Esophagus (tissue), 2 donors: ENCODE results near the gene SLC26A11. TPM values are rescaled to one million over a fixed set of nuclear protein-coding genes. Genes with fewer than 3 reads are reported as not detected.
A peak's percentile ranks its signal among the peaks of the same experiment; 100 is the strongest.
"Not testable (repeated sequence)": the region's sequence is repeated elsewhere in the genome, so short reads cannot be mapped to it uniquely, and the experiment has no call there.

Experiments used
- H3K27ac ChIP-seq, 2 donors: one replicate each; pipeline ENCODE4 v1.5.1; 2013; ENCODE audit warnings: low read depth in 2 of 2, mild to moderate bottlenecking in 2 of 2, inconsistent platforms in 1 of 2, low read length in 1 of 2, moderate library complexity in 1 of 2
- H3K27me3 ChIP-seq, 2 donors: one replicate each; pipeline ENCODE4 v1.6.1; 2013; ENCODE audit warnings: low read length in 2 of 2, control low read depth in 1 of 2, mild to moderate bottlenecking in 1 of 2; ENCODE audit not compliant: insufficient read depth in 2 of 2, control insufficient read depth in 1 of 2
- H3K36me3 ChIP-seq, 2 donors: one replicate each; pipeline ENCODE4 v1.6.1; 2013; ENCODE audit warnings: low read length in 1 of 2; ENCODE audit not compliant: control insufficient read depth in 2 of 2, insufficient read depth in 2 of 2
- H3K4me1 ChIP-seq, 2 donors: one replicate each; pipeline ENCODE4 v1.6.1; 2013; ENCODE audit warnings: low read length in 1 of 2; ENCODE audit not compliant: control insufficient read depth in 2 of 2, insufficient read depth in 2 of 2
- H3K4me3 ChIP-seq, 2 donors: one replicate each; pipeline ENCODE4 v1.5.1; 2013; ENCODE audit warnings: low read length in 2 of 2, mild to moderate bottlenecking in 2 of 2, low read depth in 1 of 2, moderate library complexity in 1 of 2
- H3K9me3 ChIP-seq, 2 donors: one replicate each; pipeline ENCODE4 v1.6.1; 2013; ENCODE audit warnings: mild to moderate bottlenecking in 2 of 2, low read depth in 1 of 2, low read length in 1 of 2, moderate library complexity in 1 of 2; ENCODE audit not compliant: control insufficient read depth in 2 of 2, insufficient read depth in 1 of 2
- WGBS, 2 donors: extraction: QIAGEN DNeasy Blood & Tissue Kit; methylation state at CpG; one replicate each; pipeline ENCODE4 v1.1.7; 2013; 5-methylcytosine and 5-hydroxymethylcytosine counted together
- polyA plus RNA-seq, 2 donors: library from polyadenylated mRNA; stranded (reverse); fragments of 200-250 nt; gene quantifications; one replicate each; pipeline ENCODE4 v1.2.3, GENCODE V29; 2013
- donor health status: healthy with polysubstance abuse.
- donor health status: Bipolar disorder and iron deficiency.

The SLC26A11 gene
- polyA plus RNA-seq, 2 donors, result 4.7 to 6.9 TPM

- Histone ChIP-seq H3K36me3 (peaks cover 0 to 16% of the 10 kb centered on the region in 2 donors), H3K27me3 (no peaks in the 10 kb centered on the region), H3K4me3 (peak overlapping the region in 1 of 2 donors; percentile 32), H3K4me1 (peaks cover 0 to 22% of the 10 kb centered on the region in 2 donors), H3K9me3 (no peaks in the 10 kb centered on the region), H3K27ac (peak overlapping the region; percentile 85 to 98)
- WGBS, 2 donors, result 25 to 38% methylated on average over 29 of the region's 29 CpGs
Observed at GRCh38 chr17:80191865-80192661, 28.2 kb upstream of the SLC26A11 start.

DNA sequence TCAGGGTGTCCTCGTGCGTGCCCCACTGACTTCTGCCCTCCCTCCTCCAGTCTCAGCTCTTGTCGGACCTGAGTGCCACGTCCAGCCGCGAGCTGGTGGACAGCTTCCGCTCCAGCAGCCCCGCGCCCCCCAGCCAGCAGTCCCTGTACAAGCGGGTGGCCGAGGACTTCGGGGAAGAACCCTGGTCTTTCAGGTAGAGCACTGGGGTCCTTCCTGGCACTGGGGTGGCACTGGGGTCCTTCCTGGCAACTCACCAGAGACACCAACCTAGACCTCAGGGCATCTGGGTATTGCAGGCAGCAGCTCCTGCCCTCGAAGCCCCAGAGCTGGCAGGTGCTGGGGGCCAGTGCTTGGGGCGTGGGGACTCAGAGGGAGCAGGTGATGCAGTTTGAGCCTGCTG is 25.1 kb upstream of the SLC26A11 start:
- Histone ChIP-seq H3K27me3 (no peaks in the 10 kb centered on the region), H3K36me3 (peaks cover 0 to 13% of the 10 kb centered on the region in 2 donors), H3K4me3 (no peak overlapping the region), H3K9me3 (no peaks in the 10 kb centered on the region), H3K4me1 (peaks cover 0 to 9% of the 10 kb centered on the region in 2 donors), H3K27ac (no peak overlapping the region)
- 84 to 88% methylated on average over 14 of the region's 14 CpGs for WGBS, 2 donors

DNA sequence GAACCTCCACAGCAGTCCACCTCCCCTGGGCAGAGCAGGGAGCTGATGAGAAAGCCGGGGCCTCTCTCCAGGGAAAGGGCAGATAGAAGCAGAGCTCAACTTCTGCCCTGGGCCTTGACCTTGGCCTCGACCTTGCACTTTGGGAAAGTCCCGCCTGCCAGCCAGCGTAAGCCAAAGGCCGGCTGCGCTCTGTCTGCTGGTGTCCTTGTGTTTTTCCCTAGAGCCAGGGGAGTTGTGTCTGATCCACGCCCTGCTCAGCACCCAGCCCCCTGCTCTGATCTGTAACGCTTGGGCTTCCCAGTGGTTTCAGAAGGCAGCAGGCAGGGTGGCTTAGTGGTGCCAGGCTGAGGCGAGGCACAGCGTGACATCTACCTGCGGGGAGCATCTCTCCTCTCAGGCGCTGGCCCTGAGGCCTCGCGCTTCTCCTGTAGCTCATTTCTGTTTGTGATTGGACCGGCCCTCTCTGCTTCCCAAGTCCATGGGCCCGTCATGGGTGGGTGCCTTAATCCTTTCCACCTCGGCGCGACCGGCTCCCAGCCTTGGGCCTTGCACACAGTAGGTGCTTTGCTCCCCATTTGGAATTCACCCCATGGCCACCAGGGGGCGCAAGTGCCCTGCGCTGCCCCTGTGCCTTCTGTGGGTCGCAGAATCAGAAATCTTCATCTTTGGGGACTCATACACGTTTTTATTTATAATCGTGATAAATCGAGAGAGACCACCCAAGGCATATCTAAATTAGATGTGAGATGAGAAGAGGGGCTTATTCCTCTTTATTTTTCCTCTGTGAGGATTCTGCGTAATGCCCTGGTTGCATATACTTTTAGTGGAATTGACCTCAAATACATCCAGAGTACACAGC is 24.3 kb upstream of the SLC26A11 start:
- no peaks in the 10 kb centered on the region for H3K27me3 ChIP-seq
- 65 to 66% methylated on average over 27 of the region's 27 CpGs for WGBS, 2 donors
- peaks cover 0 to 10% of the 10 kb centered on the region in 2 donors for H3K36me3 ChIP-seq

GRCh38 chr17:80196652-80197051 is 23.6 kb upstream of the SLC26A11 start:
- Histone ChIP-seq H3K36me3 (peaks cover 0 to 13% of the 10 kb centered on the region in 2 donors), H3K4me1 (peaks cover 0 to 2% of the 10 kb centered on the region in 2 donors), H3K4me3 (no peak overlapping the region), H3K27me3 (no peaks in the 10 kb centered on the region), H3K27ac (peak overlapping the region in 1 of 2 donors; percentile 6), H3K9me3 (no peaks in the 10 kb centered on the region)
- 92 to 94% methylated on average over 7 of the region's 7 CpGs for WGBS, 2 donors

More for the DNA sequence above, 24.3 kb upstream of the SLC26A11 start:
- Histone ChIP-seq H3K4me3 (no peak overlapping the region), H3K27ac (no peak overlapping the region), H3K4me1 (peaks cover 0 to 9% of the 10 kb centered on the region in 2 donors), H3K9me3 (no peaks in the 10 kb centered on the region)

GRCh38 chr17:80198144-80198661 is 22.0 kb upstream of the SLC26A11 start:
- WGBS, 2 donors, result 74 to 81% methylated on average over 15 to 27 of the region's 27 CpGs
- H3K36me3 ChIP-seq, result peaks cover 0 to 21% of the 10 kb centered on the region in 2 donors
- H3K4me3 ChIP-seq, result no peak overlapping the region
- no peaks in the 10 kb centered on the region for H3K9me3 ChIP-seq
- no peaks in the 10 kb centered on the region for H3K4me1 ChIP-seq
- no peak overlapping the region for H3K27ac ChIP-seq
- H3K27me3 ChIP-seq, result no peaks in the 10 kb centered on the region

- H3K36me3 ChIP-seq, result peaks cover 0 to 27% of the 10 kb centered on the region in 2 donors
- 65 to 68% methylated on average over 6 of the region's 6 CpGs for WGBS, 2 donors
- not testable (repeated sequence) for H3K27ac ChIP-seq, H3K4me3 ChIP-seq, H3K4me1 ChIP-seq, H3K27me3 ChIP-seq, H3K9me3 ChIP-seq
Observed at GRCh38 chr17:80199295-80199694, 20.9 kb upstream of the SLC26A11 start.

DNA sequence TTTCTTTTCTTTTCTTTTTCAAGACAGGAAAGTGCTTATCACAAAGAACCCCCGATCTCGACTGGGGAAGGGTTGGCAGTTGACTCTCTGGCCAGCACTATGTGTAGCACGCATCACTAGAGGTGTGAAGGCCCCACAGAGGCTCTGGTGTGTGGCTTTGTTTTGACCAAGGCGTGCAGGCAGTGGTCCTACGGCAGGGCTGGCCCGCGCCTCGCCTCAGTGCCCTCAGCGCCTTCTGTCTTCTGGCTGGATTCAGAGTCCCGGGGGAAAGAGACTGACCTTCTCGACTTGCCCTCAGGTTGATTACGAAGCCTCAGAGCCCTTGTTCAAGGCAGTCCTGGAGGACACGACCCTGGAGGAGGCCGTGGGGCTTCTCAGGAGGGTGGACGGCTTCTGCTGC is 18.8 kb upstream of the SLC26A11 start:
- WGBS, 2 donors, result 88% methylated on average over 15 of the region's 15 CpGs
- no peaks in the 10 kb centered on the region for H3K27me3 ChIP-seq

GRCh38 chr17:80202197-80202596 is 18.0 kb upstream of the SLC26A11 start:
- H3K27me3 ChIP-seq, result no peaks in the 10 kb centered on the region
- no peaks in the 10 kb centered on the region for H3K4me1 ChIP-seq
- peaks cover 0 to 34% of the 10 kb centered on the region in 2 donors for H3K36me3 ChIP-seq
- H3K4me3 ChIP-seq, result no peak overlapping the region
- 89 to 91% methylated on average over 17 of the region's 17 CpGs for WGBS, 2 donors
- no peaks in the 10 kb centered on the region for H3K9me3 ChIP-seq
- H3K27ac ChIP-seq, result no peak overlapping the region

More for the DNA sequence above, 18.8 kb upstream of the SLC26A11 start:
- Histone ChIP-seq H3K27ac (no peak overlapping the region), H3K4me3 (no peak overlapping the region), H3K36me3 (peaks cover 0 to 31% of the 10 kb centered on the region in 2 donors), H3K9me3 (no peaks in the 10 kb centered on the region), H3K4me1 (no peaks in the 10 kb centered on the region)

DNA sequence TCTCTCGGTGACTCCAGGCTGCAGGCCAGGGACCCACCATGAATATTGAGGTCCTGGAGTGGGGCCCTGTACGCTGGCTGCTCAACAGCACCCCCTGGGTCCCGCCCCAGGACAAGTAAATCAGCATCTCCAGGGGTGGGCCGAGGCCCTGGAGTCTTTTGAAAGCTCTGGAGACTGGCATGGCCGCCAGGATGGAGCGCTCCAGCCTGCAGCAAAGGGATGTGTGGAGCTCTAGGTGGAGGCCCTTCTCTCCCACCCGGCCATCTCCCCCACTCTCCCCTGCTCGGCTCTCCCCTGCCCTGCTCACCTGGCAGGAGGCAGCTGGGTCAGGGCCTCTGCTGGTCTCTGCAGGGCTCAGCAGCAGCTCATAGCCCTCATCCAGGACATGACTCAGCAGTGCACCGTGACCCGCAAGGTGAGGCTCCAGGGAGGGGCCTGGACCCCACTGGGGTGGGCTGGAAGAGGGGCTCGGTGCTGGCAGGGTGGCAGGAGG is 16.7 kb upstream of the SLC26A11 start:
- no peaks in the 10 kb centered on the region for H3K27me3 ChIP-seq
- no peak overlapping the region for H3K4me3 ChIP-seq
- no peaks in the 10 kb centered on the region for H3K9me3 ChIP-seq
- H3K27ac ChIP-seq, result no peak overlapping the region
- H3K4me1 ChIP-seq, result no peaks in the 10 kb centered on the region
- WGBS, 2 donors, result 86 to 88% methylated on average over 10 to 11 of the region's 11 CpGs
- peaks cover 0 to 42% of the 10 kb centered on the region in 2 donors for H3K36me3 ChIP-seq
